Bronchial epithelial cell (primary cell): ENCODE results near the gene RITA1. TPM values are rescaled to one million over a fixed set of nuclear protein-coding genes. Genes with fewer than 3 reads are reported as not detected.
A peak's percentile ranks its signal among the peaks of the same experiment; 100 is the strongest.

Source experiments
- DNase-seq: peaks from one replicate; pipeline ENCODE4 v3.0.0-alpha.2; 2010; ENCODE audit warnings: low read depth
- FAIRE-seq: peaks from 2 replicates; lab custom pipeline; 2011; peaks lifted over from hg19 to GRCh38; lab: Jason Lieb, UNC
- H3K27me3 ChIP-seq: 2 replicates; pipeline ENCODE4 v1.5.1; 2011; ENCODE audit warnings: low read length; ENCODE audit not compliant: control insufficient read depth, insufficient read depth
- H3K36me3 ChIP-seq: 2 replicates; pipeline ENCODE4 v1.5.1; 2011; ENCODE audit warnings: low read length; ENCODE audit not compliant: control insufficient read depth, insufficient read depth
- H3K4me3 ChIP-seq: 2 replicates; pipeline ENCODE4 v1.5.1; 2011; ENCODE audit warnings: mild to moderate bottlenecking, low read depth, low read length, control low read depth
- CTCF ChIP-seq: IDR thresholded peaks from 2 replicates; pipeline ENCODE4 v1.5.1; 2011; ENCODE audit warnings: mild to moderate bottlenecking, moderate library complexity, low read length, control low read depth, inconsistent platforms; ENCODE audit not compliant: insufficient read depth, severe bottlenecking
- total RNA-seq: library from RNA; depleted of rRNA; stranded (reverse); fragments of >200 nt; gene quantifications from 2 replicates; pipeline ENCODE4 v1.2.1, GENCODE V29; 2014

RITA1 gene
- total RNA-seq, 1 donor from 2014 or later, result 17.6 TPM

GRCh38 chr12:113152196-113152834 lies 33.2 kb upstream of the RITA1 start:
- Histone ChIP-seq H3K36me3 (no peaks in the 10 kb centered on the region), H3K27me3 (peaks cover 14% of the 10 kb centered on the region), H3K4me3 (no peak overlapping the region)
- DNase-seq (no peak), FAIRE-seq (no peak)
- TF ChIP-seq CTCF, result no peak

GRCh38 chr12:113152835-113153814 lies 32.4 kb upstream of the RITA1 start:
- Histone ChIP-seq H3K4me3 (peak overlapping the region; percentile 36), H3K27me3 (peaks cover 14% of the 10 kb centered on the region), H3K36me3 (no peaks in the 10 kb centered on the region)
- no peak for FAIRE-seq
- peak; percentile 80 for TF ChIP-seq CTCF
- DNase-seq, result peak; percentile 60

- Histone ChIP-seq H3K4me3 (peak overlapping the region; percentile 24), H3K36me3 (peaks cover 6% of the 10 kb centered on the region), H3K27me3 (peaks cover 14% of the 10 kb centered on the region)
- TF ChIP-seq CTCF, result no peak
- DNase-seq (peak; percentile 17), FAIRE-seq (no peak)
Observed at GRCh38 chr12:113154351-113154973, 31.1 kb upstream of the RITA1 start.

DNA sequence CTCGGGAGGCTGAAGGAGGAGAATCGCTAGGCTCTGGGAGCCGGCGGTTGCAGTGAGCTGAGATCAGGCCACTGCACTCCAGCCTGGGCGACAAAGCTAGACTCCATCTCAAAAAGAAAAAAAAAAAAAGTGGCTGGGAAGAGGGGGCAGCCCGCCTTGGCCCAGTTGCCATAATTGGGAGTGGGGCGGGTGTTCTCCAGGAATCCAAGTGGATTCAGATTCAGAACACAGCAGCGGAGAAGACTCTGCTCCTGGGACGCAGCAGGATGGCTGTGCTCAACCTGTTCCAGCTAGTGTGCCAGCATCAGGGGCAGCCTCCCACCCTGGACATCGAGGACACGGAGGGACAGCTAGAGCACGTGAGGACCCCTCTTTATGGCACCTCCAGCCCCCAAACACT lies 30.5 kb upstream of the RITA1 start:
- peaks cover 8% of the 10 kb centered on the region for H3K36me3 ChIP-seq
- no peak for TF ChIP-seq CTCF
- DNase-seq, result no peak
- peaks cover 14% of the 10 kb centered on the region for H3K27me3 ChIP-seq
- no peak for FAIRE-seq
- H3K4me3 ChIP-seq, result no peak overlapping the region

GRCh38 chr12:113155646-113156045 lies 29.9 kb upstream of the RITA1 start:
- DNase-seq, result no peak
- Histone ChIP-seq H3K4me3 (no peak overlapping the region), H3K36me3 (peaks cover 8% of the 10 kb centered on the region), H3K27me3 (peaks cover 12% of the 10 kb centered on the region)
- no peak for TF ChIP-seq CTCF
- FAIRE-seq, result no peak
